Measurements from ENCODE around the gene ITIH5. TPM values are rescaled to one million over a fixed set of nuclear protein-coding genes. Genes with fewer than 3 reads are reported as not detected.

The ITIH5 gene
- polyA plus RNA-seq, 1 donor from 2014 or later: 0.28 TPM

DNA sequence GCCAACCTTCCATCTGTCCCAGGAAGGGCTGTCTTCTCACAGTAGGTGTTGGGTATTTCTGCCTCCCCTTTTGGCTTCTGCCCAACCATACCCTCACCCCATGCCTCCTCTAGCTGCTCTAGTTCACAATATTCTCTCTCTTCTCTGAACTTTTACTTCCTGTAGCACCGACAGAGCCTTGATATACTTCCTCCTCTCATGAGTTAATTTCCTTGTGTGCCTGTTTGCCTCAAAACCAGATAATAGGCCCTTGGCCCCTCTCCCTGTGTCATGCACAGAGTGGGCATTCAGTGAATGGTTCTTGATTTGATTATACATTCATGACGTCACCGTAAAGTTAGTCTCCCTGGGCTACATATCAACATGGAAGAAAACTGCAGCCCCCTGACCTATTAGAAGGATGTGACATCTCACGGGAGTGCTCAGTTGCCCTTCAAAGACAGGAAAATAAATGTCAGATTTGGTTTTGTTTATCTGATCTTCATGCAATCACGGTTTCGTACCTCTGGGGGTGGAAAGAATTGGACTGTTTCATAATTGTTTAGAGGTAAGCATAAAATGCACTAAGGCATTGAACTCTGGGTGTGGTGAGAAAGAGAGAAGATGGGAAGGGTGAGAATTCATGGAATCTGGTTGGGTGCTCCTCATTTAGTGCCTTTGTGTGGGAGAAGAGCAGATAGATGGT is 127.7 kb downstream of the ITIH5 start:
- TF ChIP-seq SMC3 (conservative IDR thresholded peaks at IDR 0.05; ENCODE audit: poor library complexity) (no peak), TAF1 (IDR thresholded peaks at IDR 0.05; ENCODE audit: low read depth) (no peak), EZH2 (IDR thresholded peaks at IDR 0.05; ENCODE audit: borderline replicate concordance, insufficient read depth, low read length, poor library complexity, severe bottlenecking) (no peak), MXI1 (conservative IDR thresholded peaks at IDR 0.05; ENCODE audit: poor library complexity, severe bottlenecking) (no peak), POLR2AphosphoS5 (IDR thresholded peaks at IDR 0.05) (no peak)
- TF ChIP-seq, protein P1, sequence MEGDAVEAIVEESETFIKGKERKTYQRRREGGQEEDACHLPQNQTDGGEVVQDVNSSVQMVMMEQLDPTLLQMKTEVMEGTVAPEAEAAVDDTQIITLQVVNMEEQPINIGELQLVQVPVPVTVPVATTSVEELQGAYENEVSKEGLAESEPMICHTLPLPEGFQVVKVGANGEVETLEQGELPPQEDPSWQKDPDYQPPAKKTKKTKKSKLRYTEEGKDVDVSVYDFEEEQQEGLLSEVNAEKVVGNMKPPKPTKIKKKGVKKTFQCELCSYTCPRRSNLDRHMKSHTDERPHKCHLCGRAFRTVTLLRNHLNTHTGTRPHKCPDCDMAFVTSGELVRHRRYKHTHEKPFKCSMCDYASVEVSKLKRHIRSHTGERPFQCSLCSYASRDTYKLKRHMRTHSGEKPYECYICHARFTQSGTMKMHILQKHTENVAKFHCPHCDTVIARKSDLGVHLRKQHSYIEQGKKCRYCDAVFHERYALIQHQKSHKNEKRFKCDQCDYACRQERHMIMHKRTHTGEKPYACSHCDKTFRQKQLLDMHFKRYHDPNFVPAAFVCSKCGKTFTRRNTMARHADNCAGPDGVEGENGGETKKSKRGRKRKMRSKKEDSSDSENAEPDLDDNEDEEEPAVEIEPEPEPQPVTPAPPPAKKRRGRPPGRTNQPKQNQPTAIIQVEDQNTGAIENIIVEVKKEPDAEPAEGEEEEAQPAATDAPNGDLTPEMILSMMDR (IDR thresholded peaks at IDR 0.05; ENCODE audit: poor library complexity, severe bottlenecking): no peak
- no peaks in the 10 kb centered on the region for H3K79me2 ChIP-seq (replicated peaks; ENCODE audit: insufficient read depth, low read length)
- H3K27me3 ChIP-seq (ENCODE audit: insufficient read depth, low read depth, low read length): no peaks in the 10 kb centered on the region
- H3K9ac ChIP-seq (ENCODE audit: low read length): no peak overlapping the region
- no peak overlapping the region for H3K27ac ChIP-seq (ENCODE audit: low read length)
- no peaks in the 10 kb centered on the region for H3F3A ChIP-seq (ENCODE audit: insufficient read depth, low read length, poor library complexity, severe bottlenecking)
- H3K4me2 ChIP-seq (ENCODE audit: low read length): no peak overlapping the region
- no peaks in the 10 kb centered on the region for H3K9me3 ChIP-seq (ENCODE audit: low read length)
- no peaks in the 10 kb centered on the region for H4K20me1 ChIP-seq (ENCODE audit: insufficient read depth)
- H2AFZ ChIP-seq (ENCODE audit: low read depth, low read length): no peak overlapping the region
- H3K4me3 ChIP-seq (ENCODE audit: low read length): no peak overlapping the region
- H3K9me2 ChIP-seq (ENCODE audit: insufficient read depth, low read length): no peaks in the 10 kb centered on the region
- no peaks in the 10 kb centered on the region for H3K36me3 ChIP-seq (ENCODE audit: insufficient read depth, low read length)

DNA sequence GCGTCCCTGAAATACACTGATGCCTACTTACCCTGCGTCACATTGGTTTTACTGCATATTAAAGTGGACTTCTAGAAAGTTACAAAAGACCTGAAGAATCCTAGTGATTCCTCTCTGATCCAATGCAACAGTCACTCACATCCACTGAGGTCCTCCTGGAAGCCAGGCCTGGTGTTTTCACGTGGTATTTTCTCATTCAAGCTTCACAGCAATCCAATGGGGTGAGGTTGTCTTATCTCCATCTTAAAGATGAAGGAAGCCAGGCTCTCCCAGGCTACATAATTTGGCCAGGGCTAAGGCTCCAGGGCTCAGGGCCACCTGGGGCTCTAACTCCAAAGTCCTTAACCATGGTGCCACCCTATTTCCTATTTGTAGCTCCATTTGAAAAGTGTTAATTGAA is 129.6 kb downstream of the ITIH5 start:
- Histone ChIP-seq H3K79me2 (replicated peaks; ENCODE audit: insufficient read depth, low read length) (no peaks in the 10 kb centered on the region), H4K20me1 (ENCODE audit: insufficient read depth) (no peaks in the 10 kb centered on the region), H3K4me3 (ENCODE audit: low read length) (no peak overlapping the region), H2AFZ (ENCODE audit: low read depth, low read length) (no peak overlapping the region), H3K27me3 (ENCODE audit: insufficient read depth, low read depth, low read length) (no peaks in the 10 kb centered on the region), H3K36me3 (ENCODE audit: insufficient read depth, low read length) (no peaks in the 10 kb centered on the region), H3K4me2 (ENCODE audit: low read length) (no peak overlapping the region), H3F3A (ENCODE audit: insufficient read depth, low read length, poor library complexity, severe bottlenecking) (no peaks in the 10 kb centered on the region), H3K9me3 (ENCODE audit: low read length) (no peaks in the 10 kb centered on the region), H3K27ac (ENCODE audit: low read length) (no peak overlapping the region), H3K9ac (ENCODE audit: low read length) (no peak overlapping the region), H3K9me2 (ENCODE audit: insufficient read depth, low read length) (no peaks in the 10 kb centered on the region)
- TF ChIP-seq EZH2 (IDR thresholded peaks at IDR 0.05; ENCODE audit: borderline replicate concordance, insufficient read depth, low read length, poor library complexity, severe bottlenecking) (no peak), MXI1 (conservative IDR thresholded peaks at IDR 0.05; ENCODE audit: poor library complexity, severe bottlenecking) (no peak), SMC3 (conservative IDR thresholded peaks at IDR 0.05; ENCODE audit: poor library complexity) (no peak), TAF1 (IDR thresholded peaks at IDR 0.05; ENCODE audit: low read depth) (no peak), EP300 (conservative IDR thresholded peaks at IDR 0.05; ENCODE audit: poor library complexity, severe bottlenecking) (no peak)
- TF ChIP-seq, protein P1 (IDR thresholded peaks at IDR 0.05; ENCODE audit: poor library complexity, severe bottlenecking): no peak

DNA sequence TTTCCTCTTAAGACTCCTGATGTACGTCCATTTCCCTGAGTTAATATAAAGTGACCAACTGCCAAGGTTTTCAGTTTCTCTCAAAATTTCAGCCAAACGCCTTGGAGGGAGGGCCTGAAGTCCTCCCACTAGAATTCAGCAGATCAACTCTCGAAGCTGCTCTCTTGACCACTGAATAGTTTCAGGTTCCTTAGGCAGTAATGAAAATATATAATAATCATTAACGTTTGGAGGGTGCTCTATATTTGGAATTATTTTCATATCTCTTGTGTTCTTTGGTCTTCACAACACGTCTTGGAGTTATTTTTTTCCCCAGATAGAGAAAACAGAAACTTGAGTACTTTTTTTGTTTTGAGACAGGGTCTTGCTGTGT is 132.3 kb downstream of the ITIH5 start:
- Histone ChIP-seq H3K9me2 (ENCODE audit: insufficient read depth, low read length) (no peaks in the 10 kb centered on the region), H3K9me3 (ENCODE audit: low read length) (no peaks in the 10 kb centered on the region), H3K36me3 (ENCODE audit: insufficient read depth, low read length) (no peaks in the 10 kb centered on the region), H3K27me3 (ENCODE audit: insufficient read depth, low read depth, low read length) (no peaks in the 10 kb centered on the region), H3K4me2 (ENCODE audit: low read length) (no peak overlapping the region), H3K4me3 (ENCODE audit: low read length) (no peak overlapping the region), H2AFZ (ENCODE audit: low read depth, low read length) (no peak overlapping the region), H3K79me2 (replicated peaks; ENCODE audit: insufficient read depth, low read length) (no peaks in the 10 kb centered on the region), H3F3A (ENCODE audit: insufficient read depth, low read length, poor library complexity, severe bottlenecking) (no peaks in the 10 kb centered on the region), H3K9ac (ENCODE audit: low read length) (no peak overlapping the region), H4K20me1 (ENCODE audit: insufficient read depth) (no peaks in the 10 kb centered on the region), H3K27ac (ENCODE audit: low read length) (no peak overlapping the region)
- TF ChIP-seq RAD21 (conservative IDR thresholded peaks at IDR 0.05) (no peak), POLR2AphosphoS5 (IDR thresholded peaks at IDR 0.05) (no peak), EP300 (conservative IDR thresholded peaks at IDR 0.05; ENCODE audit: poor library complexity, severe bottlenecking) (no peak), EZH2 (IDR thresholded peaks at IDR 0.05; ENCODE audit: borderline replicate concordance, insufficient read depth, low read length, poor library complexity, severe bottlenecking) (no peak), SMC3 (conservative IDR thresholded peaks at IDR 0.05; ENCODE audit: poor library complexity) (no peak), MXI1 (conservative IDR thresholded peaks at IDR 0.05; ENCODE audit: poor library complexity, severe bottlenecking) (no peak), TAF1 (IDR thresholded peaks at IDR 0.05; ENCODE audit: low read depth) (no peak)
- TF ChIP-seq, protein P2, sequence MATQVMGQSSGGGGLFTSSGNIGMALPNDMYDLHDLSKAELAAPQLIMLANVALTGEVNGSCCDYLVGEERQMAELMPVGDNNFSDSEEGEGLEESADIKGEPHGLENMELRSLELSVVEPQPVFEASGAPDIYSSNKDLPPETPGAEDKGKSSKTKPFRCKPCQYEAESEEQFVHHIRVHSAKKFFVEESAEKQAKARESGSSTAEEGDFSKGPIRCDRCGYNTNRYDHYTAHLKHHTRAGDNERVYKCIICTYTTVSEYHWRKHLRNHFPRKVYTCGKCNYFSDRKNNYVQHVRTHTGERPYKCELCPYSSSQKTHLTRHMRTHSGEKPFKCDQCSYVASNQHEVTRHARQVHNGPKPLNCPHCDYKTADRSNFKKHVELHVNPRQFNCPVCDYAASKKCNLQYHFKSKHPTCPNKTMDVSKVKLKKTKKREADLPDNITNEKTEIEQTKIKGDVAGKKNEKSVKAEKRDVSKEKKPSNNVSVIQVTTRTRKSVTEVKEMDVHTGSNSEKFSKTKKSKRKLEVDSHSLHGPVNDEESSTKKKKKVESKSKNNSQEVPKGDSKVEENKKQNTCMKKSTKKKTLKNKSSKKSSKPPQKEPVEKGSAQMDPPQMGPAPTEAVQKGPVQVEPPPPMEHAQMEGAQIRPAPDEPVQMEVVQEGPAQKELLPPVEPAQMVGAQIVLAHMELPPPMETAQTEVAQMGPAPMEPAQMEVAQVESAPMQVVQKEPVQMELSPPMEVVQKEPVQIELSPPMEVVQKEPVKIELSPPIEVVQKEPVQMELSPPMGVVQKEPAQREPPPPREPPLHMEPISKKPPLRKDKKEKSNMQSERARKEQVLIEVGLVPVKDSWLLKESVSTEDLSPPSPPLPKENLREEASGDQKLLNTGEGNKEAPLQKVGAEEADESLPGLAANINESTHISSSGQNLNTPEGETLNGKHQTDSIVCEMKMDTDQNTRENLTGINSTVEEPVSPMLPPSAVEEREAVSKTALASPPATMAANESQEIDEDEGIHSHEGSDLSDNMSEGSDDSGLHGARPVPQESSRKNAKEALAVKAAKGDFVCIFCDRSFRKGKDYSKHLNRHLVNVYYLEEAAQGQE (IDR thresholded peaks at IDR 0.05; ENCODE audit: borderline replicate concordance): no peak
